Endothelial cell (in vitro differentiated cells): ENCODE measurements around the gene ACTA1. TPM values are rescaled to one million over a fixed set of nuclear protein-coding genes. Genes with fewer than 3 reads are reported as not detected.

Source experiments
- DNase-seq: peaks from one replicate; pipeline ENCODE4 v3.0.0; 2021; ENCODE audit warnings: low spot score
- H3K27ac Mint-ChIP-seq: one replicate; pipeline ENCODE4 v1.8.0; 2021; ENCODE audit warnings: mixed read lengths, inconsistent platforms; ENCODE audit not compliant: unreplicated experiment
- H3K27me3 Mint-ChIP-seq: one replicate; pipeline ENCODE4 v1.8.0; 2021; ENCODE audit warnings: mild to moderate bottlenecking, moderate library complexity, mixed read lengths, inconsistent platforms; ENCODE audit not compliant: unreplicated experiment
- H3K36me3 Mint-ChIP-seq: one replicate; pipeline ENCODE4 v1.8.0; 2021; ENCODE audit warnings: mild to moderate bottlenecking, low read depth, mixed read lengths, inconsistent platforms; ENCODE audit not compliant: unreplicated experiment
- H3K4me1 Mint-ChIP-seq: one replicate; pipeline ENCODE4 v1.8.0; 2021; ENCODE audit warnings: mild to moderate bottlenecking, mixed read lengths, inconsistent platforms; ENCODE audit not compliant: unreplicated experiment
- H3K4me3 Mint-ChIP-seq: one replicate; pipeline ENCODE4 v1.8.0; 2021; ENCODE audit warnings: mild to moderate bottlenecking, mixed read lengths, inconsistent platforms; ENCODE audit not compliant: unreplicated experiment
- H3K9me3 Mint-ChIP-seq: one replicate; pipeline ENCODE4 v1.8.0; 2021; ENCODE audit warnings: mixed read lengths, inconsistent platforms; ENCODE audit not compliant: unreplicated experiment
- CTCF ChIP-seq: fragments of 200-600 bp; sonication (generic); IDR thresholded peaks from one replicate; pipeline ENCODE4 v1.5.0; 2021; ENCODE audit warnings: antibody characterized with exemption; ENCODE audit not compliant: unreplicated experiment
- total RNA-seq: library from RNA; stranded (reverse); fragmentation: NEBNext Ultra II Directional; extraction: Animal tissue kit (Norgen Biotek cat#: 25700); gene quantifications from one replicate; pipeline ENCODE4 v1.2.1, GENCODE V29; 2021; ENCODE audit not compliant: unreplicated experiment

Gene ACTA1
- total RNA-seq, 1 donor from 2014 or later, result 1.5 TPM

- TF ChIP-seq CTCF, result no peak
- no peak for DNase-seq
- Mint-ChIP-seq H3K4me3 (no peak overlapping the region), H3K27me3 (no peaks in the 10 kb centered on the region), H3K4me1 (peaks cover 5% of the 10 kb centered on the region), H3K36me3 (no peaks in the 10 kb centered on the region), H3K9me3 (no peaks in the 10 kb centered on the region), H3K27ac (no peak overlapping the region)
Measured at GRCh38 chr1:229390130-229390529, 43.8 kb downstream of the ACTA1 start.

GRCh38 chr1:229388897-229389580 lies 44.9 kb downstream of the ACTA1 start:
- Mint-ChIP-seq H3K36me3 (no peaks in the 10 kb centered on the region), H3K4me3 (no peak overlapping the region), H3K27me3 (no peaks in the 10 kb centered on the region), H3K27ac (no peak overlapping the region), H3K4me1 (peaks cover 5% of the 10 kb centered on the region), H3K9me3 (no peaks in the 10 kb centered on the region)
- no peak for DNase-seq
- no peak for TF ChIP-seq CTCF

- Mint-ChIP-seq H3K36me3 (no peaks in the 10 kb centered on the region), H3K9me3 (no peaks in the 10 kb centered on the region), H3K27me3 (peaks cover 1% of the 10 kb centered on the region)
Measured at GRCh38 chr1:229385853-229386456, 47.9 kb downstream of the ACTA1 start.

DNA sequence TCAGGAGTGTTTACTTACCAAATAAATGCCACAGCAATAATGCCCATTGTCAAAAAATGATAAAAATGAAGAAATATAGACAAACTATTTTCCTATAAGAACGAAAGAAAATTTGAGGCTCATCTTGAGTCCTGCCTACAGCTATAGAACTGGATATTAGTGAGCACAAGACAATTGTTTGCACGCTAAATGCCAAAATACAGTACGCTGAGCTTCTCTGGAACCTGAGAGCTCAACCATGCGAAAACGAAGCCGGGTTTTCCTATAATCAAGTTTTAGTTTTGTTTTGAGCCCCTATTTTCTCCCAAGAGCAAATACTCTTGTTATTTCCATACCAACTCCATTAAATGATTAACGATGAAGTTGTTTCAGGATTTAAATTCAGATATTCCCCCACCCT lies 49.1 kb downstream of the ACTA1 start:
- no peak for DNase-seq
- H3K36me3 Mint-ChIP-seq, result no peaks in the 10 kb centered on the region
- no peak for TF ChIP-seq CTCF

More at GRCh38 chr1:229385853-229386456, 47.9 kb downstream of the ACTA1 start:
- no peak for TF ChIP-seq CTCF
- H3K27ac Mint-ChIP-seq, result no peak overlapping the region
- no peak overlapping the region for H3K4me3 Mint-ChIP-seq
- peaks cover 5% of the 10 kb centered on the region for H3K4me1 Mint-ChIP-seq
- no peak for DNase-seq

GRCh38 chr1:229383961-229384360 lies 49.9 kb downstream of the ACTA1 start:
- no peak for DNase-seq
- Mint-ChIP-seq H3K27ac (no peak overlapping the region), H3K4me3 (no peak overlapping the region), H3K4me1 (peaks cover 5% of the 10 kb centered on the region), H3K36me3 (no peaks in the 10 kb centered on the region), H3K27me3 (peaks cover 1% of the 10 kb centered on the region), H3K9me3 (no peaks in the 10 kb centered on the region)
- no peak for TF ChIP-seq CTCF

More for the DNA sequence above, 49.1 kb downstream of the ACTA1 start:
- no peaks in the 10 kb centered on the region for H3K9me3 Mint-ChIP-seq
- peaks cover 5% of the 10 kb centered on the region for H3K4me1 Mint-ChIP-seq
- no peak overlapping the region for H3K27ac Mint-ChIP-seq
- no peak overlapping the region for H3K4me3 Mint-ChIP-seq
- H3K27me3 Mint-ChIP-seq, result peaks cover 1% of the 10 kb centered on the region
